HL-60 (cell line): Measurements from ENCODE around the gene TMEM253.

Experiments
- DNase-seq, 2 experiments: peaks; one replicate each; pipeline ENCODE4 v3.0.0-alpha.2; 2010 to 2020; ENCODE audit warnings: low read depth in 1 of 2, low spot score in 1 of 2
- H3K27ac ChIP-seq: fragments of 250-450 bp; sonication (Bioruptor Pico); replicated peaks from 2 replicates; pipeline ENCODE4 v1.5.1; 2020; ENCODE audit warnings: mild to moderate bottlenecking, moderate library complexity
- H3K27me3 ChIP-seq: fragments of 250-450 bp; sonication (Bioruptor Pico); 2 replicates; pipeline ENCODE4 v1.5.1; 2021; ENCODE audit warnings: mild to moderate bottlenecking, moderate library complexity; ENCODE audit not compliant: insufficient read depth, poor library complexity, severe bottlenecking
- H3K4me3 ChIP-seq: replicated peaks from 2 replicates; pipeline ENCODE4 v1.5.1; 2011; ENCODE audit warnings: mild to moderate bottlenecking, control low read depth, low read length; ENCODE audit not compliant: insufficient read depth
- GABPA ChIP-seq: IDR thresholded peaks from 2 replicates; pipeline ENCODE4 v1.6.1; 2012; ENCODE audit warnings: low read depth
- POLR2AphosphoS5 ChIP-seq: IDR thresholded peaks from 2 replicates; pipeline ENCODE4 v1.6.1; 2012; ENCODE audit warnings: low read depth
- SPI1 ChIP-seq: IDR thresholded peaks from 2 replicates; pipeline ENCODE4 v1.6.1; 2012; ENCODE audit warnings: low read depth, mild to moderate bottlenecking, borderline replicate concordance
- TF ChIP-seq, protein P1 (sequence below): IDR thresholded peaks from one replicate; pipeline ENCODE4 v1.5.1; 2011; ENCODE audit warnings: low read length, control low read depth, inconsistent platforms; ENCODE audit not compliant: insufficient read depth
- TF ChIP-seq, protein P2 (sequence below): IDR thresholded peaks from 2 replicates; pipeline ENCODE4 v1.6.1; 2012; ENCODE audit warnings: low read depth; ENCODE audit not compliant: insufficient replicate concordance

TMEM253 gene

DNA sequence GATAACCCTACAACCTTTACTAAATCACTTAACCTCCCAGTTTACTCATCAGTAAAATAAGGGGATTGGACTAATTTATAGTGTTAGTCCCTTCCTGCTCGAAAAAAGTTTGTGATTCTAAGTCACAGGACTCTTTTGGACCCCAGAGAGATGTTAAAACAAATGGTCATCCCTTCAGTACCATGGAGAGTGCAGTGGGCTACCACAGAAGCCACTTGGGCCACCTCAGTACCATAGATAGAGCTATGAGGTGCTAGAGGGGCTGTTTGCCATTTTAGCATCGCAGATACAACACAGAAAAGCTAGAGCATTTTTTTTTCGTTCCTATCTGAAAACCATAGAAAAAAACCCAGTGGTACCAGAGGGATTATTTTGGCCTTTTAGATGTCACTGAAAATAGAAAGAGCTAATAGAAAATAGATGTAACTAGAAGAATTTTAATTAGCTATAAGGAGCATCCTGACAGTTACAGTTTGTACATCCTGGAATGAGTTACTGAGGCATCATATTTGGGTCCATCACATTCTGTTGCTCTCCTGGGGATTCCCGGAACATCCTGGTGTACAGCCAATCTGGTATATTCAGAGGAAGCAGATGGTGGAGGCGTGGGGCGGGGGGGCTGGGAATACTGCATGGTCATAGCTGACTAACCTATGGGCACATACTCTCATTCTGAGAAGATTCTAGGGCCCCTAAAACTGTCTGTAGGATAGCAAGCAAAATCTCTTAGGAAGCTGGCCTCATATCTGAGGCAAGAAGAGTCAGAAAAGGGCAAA, 5.2 kb upstream of the TMEM253 start:
- H3K27me3 ChIP-seq, result no peaks in the 10 kb centered on the region
- no peak overlapping the region for H3K4me3 ChIP-seq
- no peak for DNase-seq
- TF ChIP-seq, protein P1, sequence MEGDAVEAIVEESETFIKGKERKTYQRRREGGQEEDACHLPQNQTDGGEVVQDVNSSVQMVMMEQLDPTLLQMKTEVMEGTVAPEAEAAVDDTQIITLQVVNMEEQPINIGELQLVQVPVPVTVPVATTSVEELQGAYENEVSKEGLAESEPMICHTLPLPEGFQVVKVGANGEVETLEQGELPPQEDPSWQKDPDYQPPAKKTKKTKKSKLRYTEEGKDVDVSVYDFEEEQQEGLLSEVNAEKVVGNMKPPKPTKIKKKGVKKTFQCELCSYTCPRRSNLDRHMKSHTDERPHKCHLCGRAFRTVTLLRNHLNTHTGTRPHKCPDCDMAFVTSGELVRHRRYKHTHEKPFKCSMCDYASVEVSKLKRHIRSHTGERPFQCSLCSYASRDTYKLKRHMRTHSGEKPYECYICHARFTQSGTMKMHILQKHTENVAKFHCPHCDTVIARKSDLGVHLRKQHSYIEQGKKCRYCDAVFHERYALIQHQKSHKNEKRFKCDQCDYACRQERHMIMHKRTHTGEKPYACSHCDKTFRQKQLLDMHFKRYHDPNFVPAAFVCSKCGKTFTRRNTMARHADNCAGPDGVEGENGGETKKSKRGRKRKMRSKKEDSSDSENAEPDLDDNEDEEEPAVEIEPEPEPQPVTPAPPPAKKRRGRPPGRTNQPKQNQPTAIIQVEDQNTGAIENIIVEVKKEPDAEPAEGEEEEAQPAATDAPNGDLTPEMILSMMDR, result no peak
- TF ChIP-seq, protein P2, sequence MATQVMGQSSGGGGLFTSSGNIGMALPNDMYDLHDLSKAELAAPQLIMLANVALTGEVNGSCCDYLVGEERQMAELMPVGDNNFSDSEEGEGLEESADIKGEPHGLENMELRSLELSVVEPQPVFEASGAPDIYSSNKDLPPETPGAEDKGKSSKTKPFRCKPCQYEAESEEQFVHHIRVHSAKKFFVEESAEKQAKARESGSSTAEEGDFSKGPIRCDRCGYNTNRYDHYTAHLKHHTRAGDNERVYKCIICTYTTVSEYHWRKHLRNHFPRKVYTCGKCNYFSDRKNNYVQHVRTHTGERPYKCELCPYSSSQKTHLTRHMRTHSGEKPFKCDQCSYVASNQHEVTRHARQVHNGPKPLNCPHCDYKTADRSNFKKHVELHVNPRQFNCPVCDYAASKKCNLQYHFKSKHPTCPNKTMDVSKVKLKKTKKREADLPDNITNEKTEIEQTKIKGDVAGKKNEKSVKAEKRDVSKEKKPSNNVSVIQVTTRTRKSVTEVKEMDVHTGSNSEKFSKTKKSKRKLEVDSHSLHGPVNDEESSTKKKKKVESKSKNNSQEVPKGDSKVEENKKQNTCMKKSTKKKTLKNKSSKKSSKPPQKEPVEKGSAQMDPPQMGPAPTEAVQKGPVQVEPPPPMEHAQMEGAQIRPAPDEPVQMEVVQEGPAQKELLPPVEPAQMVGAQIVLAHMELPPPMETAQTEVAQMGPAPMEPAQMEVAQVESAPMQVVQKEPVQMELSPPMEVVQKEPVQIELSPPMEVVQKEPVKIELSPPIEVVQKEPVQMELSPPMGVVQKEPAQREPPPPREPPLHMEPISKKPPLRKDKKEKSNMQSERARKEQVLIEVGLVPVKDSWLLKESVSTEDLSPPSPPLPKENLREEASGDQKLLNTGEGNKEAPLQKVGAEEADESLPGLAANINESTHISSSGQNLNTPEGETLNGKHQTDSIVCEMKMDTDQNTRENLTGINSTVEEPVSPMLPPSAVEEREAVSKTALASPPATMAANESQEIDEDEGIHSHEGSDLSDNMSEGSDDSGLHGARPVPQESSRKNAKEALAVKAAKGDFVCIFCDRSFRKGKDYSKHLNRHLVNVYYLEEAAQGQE, result peak; percentile 92
- TF ChIP-seq POLR2AphosphoS5 (no peak), GABPA (no peak)
- no peak overlapping the region for H3K27ac ChIP-seq

DNA sequence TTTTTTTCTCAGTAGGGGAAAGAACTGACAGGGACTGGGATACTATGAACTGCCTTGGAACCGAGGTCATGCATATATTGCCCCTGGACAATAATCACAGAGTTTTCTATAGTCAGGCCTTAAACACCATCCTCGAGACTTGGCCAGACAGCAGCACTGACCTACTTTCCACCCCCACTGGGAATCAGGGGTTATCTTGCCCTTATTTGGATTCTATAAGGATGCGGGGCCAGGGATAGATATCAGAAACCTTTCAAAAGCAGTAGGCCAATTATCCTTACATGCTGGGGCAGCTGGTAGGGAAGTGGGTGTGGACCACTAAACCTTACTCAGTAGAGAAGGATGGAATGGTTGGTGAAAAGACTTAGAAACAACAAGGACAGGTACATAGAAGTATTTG, 4.4 kb upstream of the TMEM253 start:
- no peak for DNase-seq
- Histone ChIP-seq H3K27me3 (no peaks in the 10 kb centered on the region), H3K27ac (no peak overlapping the region), H3K4me3 (no peak overlapping the region)
- no peak for TF ChIP-seq SPI1
- no peak for TF ChIP-seq GABPA
- no peak for TF ChIP-seq POLR2AphosphoS5
- TF ChIP-seq, protein P2, result no peak
- TF ChIP-seq, protein P1, result no peak

DNA sequence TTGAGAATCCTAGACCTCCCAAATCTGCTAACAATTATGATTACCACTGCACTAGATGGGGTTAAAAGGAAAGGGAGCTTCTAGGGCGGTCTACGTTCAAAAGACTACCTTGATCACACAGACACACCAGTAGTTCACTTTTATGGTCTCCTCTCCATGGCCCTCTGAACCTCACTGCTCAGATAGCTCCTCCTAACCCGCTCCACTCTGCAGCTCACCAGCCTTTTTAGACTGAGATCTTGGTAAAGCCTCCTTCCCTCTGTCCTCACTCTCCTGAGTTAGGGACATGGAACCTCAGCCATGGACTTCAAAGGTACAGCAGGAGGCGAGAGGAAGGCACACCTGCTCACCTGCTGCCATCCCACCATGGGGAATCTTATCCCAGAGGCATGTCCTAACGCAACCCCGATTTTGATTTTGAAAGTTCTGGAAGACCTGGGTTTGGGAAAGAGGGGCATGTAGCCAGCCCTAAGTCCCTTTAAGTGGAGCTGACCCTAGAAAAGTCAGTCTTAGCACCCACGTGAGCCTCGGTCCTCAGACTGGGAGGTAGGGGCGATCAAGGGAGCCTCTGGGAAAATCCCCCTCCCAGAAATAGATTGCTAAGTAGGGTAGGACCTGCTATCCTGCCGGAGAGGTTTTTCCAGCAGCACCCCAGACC, 3.8 kb upstream of the TMEM253 start:
- no peak for DNase-seq
- TF ChIP-seq SPI1, result no peak
- no peak for TF ChIP-seq POLR2AphosphoS5
- TF ChIP-seq, protein P1, result no peak
- no peak for TF ChIP-seq GABPA
- TF ChIP-seq, protein P2, result no peak
- H3K4me3 ChIP-seq, result peak overlapping the region; percentile 31
- H3K27ac ChIP-seq, result no peak overlapping the region
- H3K27me3 ChIP-seq, result no peaks in the 10 kb centered on the region
